ENCODE results near the gene TLL1. TPM values are rescaled to one million over a fixed set of nuclear protein-coding genes. Genes with fewer than 3 reads are reported as not detected.

The TLL1 gene
- total and polyA plus RNA-seq, 3 donors from 2014 or later = 0.71 to 1.1 (median 0.94) TPM

DNA sequence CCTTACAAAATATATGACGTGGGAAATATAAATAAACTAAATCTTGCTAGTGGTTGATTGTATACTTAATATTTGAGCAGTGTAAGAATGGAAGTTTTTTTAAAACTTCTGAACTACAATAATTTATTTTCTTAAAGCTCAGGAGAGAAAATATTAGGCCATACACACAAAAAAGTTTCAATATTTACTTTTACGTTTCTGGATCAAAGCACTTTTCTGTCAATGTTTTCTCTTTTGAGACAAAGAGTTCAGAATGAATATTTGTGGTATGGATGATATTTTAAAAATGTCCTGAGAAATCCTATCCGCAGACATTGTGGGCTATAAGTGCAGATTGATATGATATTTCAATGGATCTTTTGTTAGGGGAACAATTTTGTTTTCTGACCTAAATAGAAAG, 109.9 kb downstream of the TLL1 start:
- 80 to 93% methylated on average over 3 of the region's 3 CpGs for WGBS, 2 donors
- no peaks in the 10 kb centered on the region for H3K4me1 ChIP-seq
- no peak overlapping the region for H3K4me3 ChIP-seq
- no peaks in the 10 kb centered on the region for H3K27me3 ChIP-seq
- H3K36me3 ChIP-seq (ENCODE audit: low read depth, missing control alignments) = no peaks in the 10 kb centered on the region
- H3K27ac ChIP-seq = no peak overlapping the region
- intact Hi-C loops (cut with DNase I; ENCODE audit: low total_unique reads) = no loop called here
- H3K9me3 ChIP-seq = no peaks in the 10 kb centered on the region
- no peak for DNase-seq
- TF ChIP-seq, protein P1, sequence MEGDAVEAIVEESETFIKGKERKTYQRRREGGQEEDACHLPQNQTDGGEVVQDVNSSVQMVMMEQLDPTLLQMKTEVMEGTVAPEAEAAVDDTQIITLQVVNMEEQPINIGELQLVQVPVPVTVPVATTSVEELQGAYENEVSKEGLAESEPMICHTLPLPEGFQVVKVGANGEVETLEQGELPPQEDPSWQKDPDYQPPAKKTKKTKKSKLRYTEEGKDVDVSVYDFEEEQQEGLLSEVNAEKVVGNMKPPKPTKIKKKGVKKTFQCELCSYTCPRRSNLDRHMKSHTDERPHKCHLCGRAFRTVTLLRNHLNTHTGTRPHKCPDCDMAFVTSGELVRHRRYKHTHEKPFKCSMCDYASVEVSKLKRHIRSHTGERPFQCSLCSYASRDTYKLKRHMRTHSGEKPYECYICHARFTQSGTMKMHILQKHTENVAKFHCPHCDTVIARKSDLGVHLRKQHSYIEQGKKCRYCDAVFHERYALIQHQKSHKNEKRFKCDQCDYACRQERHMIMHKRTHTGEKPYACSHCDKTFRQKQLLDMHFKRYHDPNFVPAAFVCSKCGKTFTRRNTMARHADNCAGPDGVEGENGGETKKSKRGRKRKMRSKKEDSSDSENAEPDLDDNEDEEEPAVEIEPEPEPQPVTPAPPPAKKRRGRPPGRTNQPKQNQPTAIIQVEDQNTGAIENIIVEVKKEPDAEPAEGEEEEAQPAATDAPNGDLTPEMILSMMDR (IDR thresholded peaks at IDR 0.05) = no peak
- no peak for TF ChIP-seq POLR2A (IDR thresholded peaks at IDR 0.05)

DNA sequence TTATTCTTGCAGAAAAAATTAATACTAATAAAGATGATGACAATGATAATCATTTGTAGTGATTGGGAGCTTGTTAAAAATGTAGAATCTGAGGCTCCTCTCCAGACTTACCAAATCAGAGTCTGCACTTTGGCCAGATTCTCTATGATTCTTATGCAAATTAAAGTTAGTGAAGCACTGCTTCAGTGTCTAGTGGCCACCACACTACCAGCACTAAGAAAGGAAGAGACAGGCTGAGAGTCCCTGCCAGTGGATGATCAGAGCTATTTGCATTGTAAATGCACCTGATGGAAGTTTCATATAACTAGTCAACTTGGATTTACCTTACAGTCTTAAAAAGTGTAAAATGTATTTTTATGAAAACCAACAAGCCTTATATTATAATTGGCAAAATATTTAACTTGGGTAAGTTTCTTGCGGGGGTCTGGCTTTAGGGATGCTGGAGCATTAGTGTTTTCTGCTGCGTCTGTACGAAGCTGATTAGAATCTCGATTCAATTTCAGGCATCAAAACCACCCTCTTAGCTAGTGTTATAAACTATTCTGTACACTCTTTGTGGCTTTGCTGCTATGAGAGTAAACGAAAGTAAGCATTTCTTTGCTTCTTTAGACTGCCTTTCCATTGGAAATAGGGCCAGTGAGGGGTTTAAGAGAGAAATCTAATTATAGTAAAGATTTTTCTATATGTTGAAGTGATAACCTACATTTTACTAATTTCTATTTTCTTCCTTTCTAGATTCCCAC, 114.1 kb downstream of the TLL1 start:
- Histone ChIP-seq H3K9me3 (no peaks in the 10 kb centered on the region), H3K4me1 (no peaks in the 10 kb centered on the region), H3K36me3 (ENCODE audit: low read depth, missing control alignments) (no peaks in the 10 kb centered on the region), H3K27me3 (no peaks in the 10 kb centered on the region), H3K27ac (no peak overlapping the region), H3K4me3 (no peak overlapping the region)
- intact Hi-C loops (cut with DNase I; ENCODE audit: low total_unique reads) = no loop called here
- no peak for DNase-seq
- WGBS, 2 donors = 80 to 87% methylated on average over 5 of the region's 5 CpGs
- TF ChIP-seq, protein P1 (IDR thresholded peaks at IDR 0.05) = no peak
- TF ChIP-seq POLR2A (IDR thresholded peaks at IDR 0.05) = no peak

DNA sequence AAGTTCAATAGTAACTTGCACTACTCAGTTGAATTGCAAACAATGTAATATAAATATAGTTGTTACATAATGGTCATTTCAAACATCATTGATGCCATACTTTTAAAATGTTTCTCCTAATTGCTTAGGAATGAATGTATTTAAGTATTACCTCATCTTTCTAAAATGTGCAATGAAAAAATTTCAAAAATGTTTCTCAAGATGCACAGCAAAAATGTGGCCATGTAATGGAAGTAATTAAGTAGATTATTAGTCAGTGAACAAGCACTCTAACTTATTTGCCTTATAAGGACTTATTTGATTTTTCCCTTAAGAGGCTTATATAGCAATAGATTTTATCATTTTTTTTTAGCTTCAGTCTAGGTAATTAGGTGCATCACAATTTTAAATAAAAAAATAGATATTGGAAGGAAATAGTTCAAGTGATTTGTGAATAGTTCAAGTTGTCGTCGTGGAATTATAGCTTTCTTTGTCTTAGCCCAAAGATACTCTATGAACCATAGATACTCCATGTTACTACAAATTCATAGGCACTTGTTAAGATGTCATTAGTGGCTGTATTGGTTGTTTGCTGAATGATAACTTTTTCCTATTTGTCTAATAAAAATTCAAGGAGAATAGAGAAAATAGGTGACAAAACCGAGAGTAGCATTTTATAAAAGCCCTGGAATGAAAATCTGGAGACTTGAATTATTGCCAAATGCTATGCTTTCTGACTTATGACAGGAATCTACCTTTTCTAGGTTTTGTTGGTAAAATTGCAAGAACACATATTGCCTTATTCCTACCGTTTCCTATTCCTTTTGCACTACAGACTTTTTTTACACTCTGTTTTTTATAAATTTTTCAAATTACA, 118.5 kb downstream of the TLL1 start:
- Histone ChIP-seq H3K9me3 (no peaks in the 10 kb centered on the region), H3K27me3 (no peaks in the 10 kb centered on the region), H3K4me1 (no peaks in the 10 kb centered on the region), H3K27ac (no peak overlapping the region), H3K4me3 (no peak overlapping the region), H3K36me3 (ENCODE audit: low read depth, missing control alignments) (no peaks in the 10 kb centered on the region)
- WGBS, 2 donors = 81 to 83% methylated on average over 4 of the region's 4 CpGs
- DNase-seq = no peak
- intact Hi-C loops (cut with DNase I; ENCODE audit: low total_unique reads) = no loop called here
- no peak for TF ChIP-seq POLR2A (IDR thresholded peaks at IDR 0.05)
- TF ChIP-seq, protein P1 (IDR thresholded peaks at IDR 0.05) = no peak

DNA sequence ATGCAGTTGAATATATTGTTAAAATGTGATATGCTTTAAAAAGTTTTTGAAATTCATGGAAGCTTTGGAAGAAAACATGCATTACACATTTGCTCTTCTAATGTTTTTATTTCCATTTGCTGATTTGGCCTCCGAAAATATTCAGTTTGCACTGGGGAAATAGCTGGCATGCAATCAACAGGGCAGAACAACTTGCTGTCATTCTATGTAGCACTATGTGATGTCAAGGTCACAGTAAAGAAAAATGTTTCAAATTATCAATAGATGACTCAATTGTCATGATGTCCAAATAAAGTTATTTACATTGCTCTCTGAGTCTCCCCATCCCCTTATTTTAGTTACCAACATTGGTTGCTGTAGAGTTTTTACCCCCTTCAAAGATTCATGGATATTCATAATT, 119.2 kb downstream of the TLL1 start:
- intact Hi-C loops (cut with DNase I; ENCODE audit: low total_unique reads) = no loop called here
- Histone ChIP-seq H3K36me3 (ENCODE audit: low read depth, missing control alignments) (no peaks in the 10 kb centered on the region), H3K9me3 (no peaks in the 10 kb centered on the region), H3K27ac (no peak overlapping the region), H3K4me3 (no peak overlapping the region), H3K27me3 (no peaks in the 10 kb centered on the region), H3K4me1 (no peaks in the 10 kb centered on the region)
- no peak for DNase-seq
- TF ChIP-seq, protein P1 (IDR thresholded peaks at IDR 0.05) = no peak
- 28 to 44% methylated on average over 1 of the region's 1 CpG for WGBS, 2 donors
